Fibroblast of skin of left biceps (primary cell): Measurements from ENCODE around the gene KIZ.

ENCODE experiments used
- DNase-seq, 2 experiments: peaks; one replicate each; pipeline ENCODE4 v3.0.0-alpha.2; 2013; ENCODE audit warnings: low read depth in 2 of 2

KIZ gene

GRCh38 chr20:21125849-21126580 lies at the start of gene KIZ:
Gene KIZ (plus strand): TSS chr20:21126082. CDS start chr20:21126116, 34 bp downstream.
- DNase-seq, result peak; percentile 81 to 85

- no peak for DNase-seq
Measured at GRCh38 chr20:21077809-21078345, 48.0 kb upstream of the KIZ start.

GRCh38 chr20:21082584-21082983 lies 43.3 kb upstream of the KIZ start:
- DNase-seq, result no peak

GRCh38 chr20:21083825-21084325 lies 42.0 kb upstream of the KIZ start:
- DNase-seq, result no peak

- no peak for DNase-seq
Measured at GRCh38 chr20:21087862-21088540, 37.9 kb upstream of the KIZ start.

GRCh38 chr20:21089391-21089790 lies 36.5 kb upstream of the KIZ start:
- no peak for DNase-seq

- no peak for DNase-seq
Measured at GRCh38 chr20:21090111-21090618, 35.7 kb upstream of the KIZ start.

- DNase-seq, result no peak
Measured at GRCh38 chr20:21090721-21091120, 35.2 kb upstream of the KIZ start.

GRCh38 chr20:21092806-21093205 lies 33.1 kb upstream of the KIZ start:
- DNase-seq, result no peak

GRCh38 chr20:21096321-21097043 lies 29.4 kb upstream of the KIZ start:
- DNase-seq, result no peak

- DNase-seq, result no peak
Measured at GRCh38 chr20:21099751-21100577, 25.9 kb upstream of the KIZ start.

- DNase-seq, result no peak
Measured at GRCh38 chr20:21100578-21101452, 25.1 kb upstream of the KIZ start.

GRCh38 chr20:21101453-21101931 lies 24.4 kb upstream of the KIZ start:
- DNase-seq, result no peak

- no peak for DNase-seq
Measured at GRCh38 chr20:21101932-21102575, 23.8 kb upstream of the KIZ start.

GRCh38 chr20:21102603-21103311 lies 23.1 kb upstream of the KIZ start:
- no peak for DNase-seq

GRCh38 chr20:21103582-21104465 lies 22.1 kb upstream of the KIZ start:
- no peak for DNase-seq

- DNase-seq, result no peak
Measured at GRCh38 chr20:21104466-21104761, 21.5 kb upstream of the KIZ start.

- DNase-seq, result no peak
Measured at GRCh38 chr20:21104921-21105320, 21.0 kb upstream of the KIZ start.
